ENCODE data around the gene MUC5B. TPM values are rescaled to one million over a fixed set of nuclear protein-coding genes. Genes with fewer than 3 reads are reported as not detected.
"Not testable (repeated sequence)": the region's sequence is repeated elsewhere in the genome, so short reads cannot be mapped to it uniquely, and the experiment has no call there.

The MUC5B gene
- total RNA-seq, 4 donors from 2014 or later, result 0.44 TPM; not detected in 3

DNA sequence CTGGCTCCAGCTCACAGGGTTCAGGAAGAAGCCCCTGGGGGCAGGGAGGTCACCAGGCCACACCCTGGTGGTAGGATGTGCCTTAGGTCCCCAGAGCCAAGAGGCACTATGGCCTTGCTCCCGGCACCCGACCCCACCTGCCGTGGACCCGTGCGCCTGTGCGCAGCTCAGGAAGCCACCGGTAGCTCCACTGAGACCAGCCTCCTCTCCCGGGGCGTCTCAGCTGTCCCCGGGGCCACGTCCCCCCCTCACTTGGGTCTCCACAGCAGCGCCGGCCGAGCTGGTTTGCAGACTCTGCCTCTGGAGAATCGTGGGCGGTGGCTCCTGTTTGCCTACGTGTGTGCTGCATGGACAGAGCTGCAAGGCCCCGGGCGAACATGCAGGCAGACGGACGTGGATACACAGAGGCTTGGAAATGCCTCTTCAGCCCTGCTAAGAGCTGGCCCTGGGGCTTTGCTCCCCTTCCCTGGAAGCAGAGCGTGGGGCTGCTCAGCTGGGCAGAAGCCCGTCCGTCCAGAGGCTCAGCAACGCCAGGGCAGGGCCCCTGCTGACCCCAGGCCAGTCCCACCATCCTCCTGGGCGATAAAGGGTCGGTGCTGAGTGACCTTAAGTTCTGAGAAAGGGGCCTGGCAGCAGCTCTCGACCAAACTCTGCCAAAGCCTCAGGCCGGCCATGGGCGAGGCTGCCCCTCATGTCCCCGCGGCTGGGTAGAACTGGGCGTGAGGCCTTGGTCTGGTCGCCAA is 15.3 kb upstream of the MUC5B start:
- no peak for DNase-seq (ENCODE audit: low spot score)
- ATAC-seq (ENCODE audit: low FRiP score), result no peak
- TF ChIP-seq, protein P1, sequence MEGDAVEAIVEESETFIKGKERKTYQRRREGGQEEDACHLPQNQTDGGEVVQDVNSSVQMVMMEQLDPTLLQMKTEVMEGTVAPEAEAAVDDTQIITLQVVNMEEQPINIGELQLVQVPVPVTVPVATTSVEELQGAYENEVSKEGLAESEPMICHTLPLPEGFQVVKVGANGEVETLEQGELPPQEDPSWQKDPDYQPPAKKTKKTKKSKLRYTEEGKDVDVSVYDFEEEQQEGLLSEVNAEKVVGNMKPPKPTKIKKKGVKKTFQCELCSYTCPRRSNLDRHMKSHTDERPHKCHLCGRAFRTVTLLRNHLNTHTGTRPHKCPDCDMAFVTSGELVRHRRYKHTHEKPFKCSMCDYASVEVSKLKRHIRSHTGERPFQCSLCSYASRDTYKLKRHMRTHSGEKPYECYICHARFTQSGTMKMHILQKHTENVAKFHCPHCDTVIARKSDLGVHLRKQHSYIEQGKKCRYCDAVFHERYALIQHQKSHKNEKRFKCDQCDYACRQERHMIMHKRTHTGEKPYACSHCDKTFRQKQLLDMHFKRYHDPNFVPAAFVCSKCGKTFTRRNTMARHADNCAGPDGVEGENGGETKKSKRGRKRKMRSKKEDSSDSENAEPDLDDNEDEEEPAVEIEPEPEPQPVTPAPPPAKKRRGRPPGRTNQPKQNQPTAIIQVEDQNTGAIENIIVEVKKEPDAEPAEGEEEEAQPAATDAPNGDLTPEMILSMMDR (IDR thresholded peaks at IDR 0.05), result no peak

DNA sequence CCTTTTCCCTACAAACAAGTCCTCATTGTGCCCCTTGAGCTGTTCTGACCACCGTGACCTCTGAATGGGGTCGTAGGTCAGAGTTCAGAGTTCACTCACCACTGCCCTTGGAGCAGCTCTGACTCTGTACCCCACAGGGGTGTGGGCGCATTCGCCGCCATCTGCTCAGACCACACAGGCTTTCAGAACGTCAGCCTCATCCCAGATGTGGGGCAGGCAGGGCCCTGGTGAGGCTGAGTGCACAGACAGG is 14.8 kb upstream of the MUC5B start:
- DNase-seq (ENCODE audit: low spot score), result no peak
- no peak for ATAC-seq (ENCODE audit: low FRiP score)
- TF ChIP-seq, protein P1 (IDR thresholded peaks at IDR 0.05), result no peak

DNA sequence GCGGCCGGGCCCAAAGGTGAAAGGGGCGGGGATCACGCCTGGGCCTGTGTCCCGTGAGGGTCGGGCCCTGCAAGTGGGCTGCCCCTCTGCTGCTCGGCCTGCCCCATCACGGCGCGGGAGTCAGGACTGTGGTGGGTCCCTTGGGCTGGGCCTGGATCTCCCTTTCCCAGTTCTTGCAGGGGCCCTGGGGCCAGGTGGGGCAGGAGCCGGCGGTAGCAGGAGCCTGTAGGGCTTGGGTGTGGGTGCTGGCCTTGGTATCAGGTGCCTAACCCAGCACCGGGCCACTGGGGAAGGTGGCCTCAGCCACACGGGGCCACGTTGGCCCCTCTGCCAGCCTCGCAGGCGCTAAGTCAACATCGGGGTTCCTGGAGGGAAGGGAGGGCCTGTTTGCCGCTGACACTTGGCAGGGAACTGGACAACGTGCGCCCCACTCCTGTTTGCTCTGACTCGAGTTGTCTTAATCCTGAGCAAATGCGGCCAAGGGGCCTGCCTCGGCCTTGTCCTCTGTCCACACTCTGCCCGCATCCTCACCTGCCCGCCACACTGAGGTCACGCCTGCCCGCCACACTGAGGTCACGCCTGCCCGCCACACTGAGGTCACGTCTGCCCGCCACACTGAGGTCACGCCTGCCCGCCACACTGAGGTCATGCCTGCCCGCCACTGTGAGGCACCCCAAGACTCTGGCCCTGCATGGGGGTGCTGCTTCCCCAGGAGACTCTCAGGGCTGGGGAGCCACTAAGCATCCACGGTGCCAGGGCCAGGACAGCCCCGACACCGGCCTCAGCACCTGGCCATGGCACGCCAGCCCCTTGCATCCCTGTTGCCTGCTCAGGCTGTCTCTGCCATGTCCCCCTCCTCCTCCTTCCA is 14.2 kb upstream of the MUC5B start:
- ATAC-seq (ENCODE audit: low FRiP score) (no peak), DNase-seq (ENCODE audit: low spot score) (no peak)
- TF ChIP-seq, protein P1 (IDR thresholded peaks at IDR 0.05), result no peak

DNA sequence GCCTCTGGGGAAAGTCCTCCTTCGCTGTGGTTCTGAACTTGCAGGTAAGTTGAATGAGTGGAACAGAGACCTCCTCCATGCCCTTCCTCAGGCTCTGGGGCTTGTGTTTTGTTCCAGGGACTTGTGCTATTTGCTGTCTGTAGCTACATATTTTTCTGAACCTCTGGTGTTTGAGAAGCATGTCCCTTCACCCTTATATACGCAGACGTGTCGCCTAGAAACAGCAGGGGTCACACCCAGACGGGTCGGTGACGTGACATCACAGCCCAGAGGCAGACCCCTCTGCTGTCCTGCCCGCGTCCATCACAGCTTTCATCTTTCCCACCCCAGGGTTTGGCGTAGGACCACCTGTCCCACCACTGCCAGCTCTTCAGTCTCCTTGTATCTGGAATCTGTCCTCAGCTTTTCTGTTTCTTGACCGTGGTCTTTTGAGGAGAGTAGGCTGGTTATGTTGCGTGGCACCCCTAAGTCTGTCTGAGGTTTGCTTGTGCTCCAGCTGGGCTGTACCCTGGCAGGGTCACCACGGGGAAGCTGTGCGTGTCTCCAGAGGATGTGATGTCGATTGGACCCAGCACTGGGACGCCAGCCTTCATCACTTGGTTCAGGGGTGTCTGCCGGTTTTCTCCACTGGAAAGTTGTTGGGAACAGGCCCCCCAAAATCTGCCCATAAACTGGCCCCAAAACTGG is 13.4 kb upstream of the MUC5B start:
- DNase-seq (ENCODE audit: low spot score), result no peak
- no peak for ATAC-seq (ENCODE audit: low FRiP score)
- TF ChIP-seq, protein P1 (IDR thresholded peaks at IDR 0.05), result no peak

DNA sequence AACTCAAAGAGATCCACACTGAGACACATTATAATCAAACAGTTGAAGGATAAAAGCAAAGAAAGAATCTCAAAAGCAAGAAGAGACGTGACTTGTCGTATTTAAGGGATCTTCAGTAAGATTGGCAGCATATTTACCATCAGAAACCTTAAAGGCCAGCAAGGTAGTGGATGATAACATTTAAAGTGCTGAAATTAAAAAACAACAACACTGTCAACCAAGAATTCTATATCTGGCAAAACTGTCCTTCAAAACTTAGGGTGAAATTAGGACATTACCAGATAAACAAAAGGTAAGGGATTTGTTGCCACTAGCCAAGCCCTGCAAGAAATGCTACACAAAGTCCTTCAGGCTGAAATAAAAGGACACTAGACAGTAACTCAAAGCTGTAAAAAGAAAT is 11.0 kb upstream of the MUC5B start:
- TF ChIP-seq, protein P1 (IDR thresholded peaks at IDR 0.05), result no peak
- ATAC-seq (ENCODE audit: low FRiP score) (no peak), DNase-seq (ENCODE audit: low spot score) (no peak)

DNA sequence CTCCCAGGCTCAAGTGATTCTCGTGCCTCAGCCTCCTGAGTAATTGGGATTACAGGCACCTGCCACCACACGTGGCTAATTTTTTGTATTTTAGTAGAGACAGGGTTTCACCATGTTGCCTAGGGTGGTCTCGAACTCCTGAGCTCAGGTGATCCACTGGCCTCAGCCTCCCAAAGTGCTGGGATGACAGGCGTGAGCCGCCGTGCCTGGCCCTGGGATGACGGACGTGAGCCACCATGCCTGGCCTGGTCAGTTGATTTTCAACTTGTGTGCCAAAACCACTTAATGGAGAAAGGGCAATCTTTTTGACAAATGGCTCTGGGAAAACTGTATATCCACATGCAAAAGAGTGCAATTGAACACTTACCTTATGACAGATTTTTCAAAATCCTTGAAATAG is 7.0 kb upstream of the MUC5B start:
- not testable (repeated sequence) for ATAC-seq (ENCODE audit: low FRiP score); DNase-seq (ENCODE audit: low spot score)

DNA sequence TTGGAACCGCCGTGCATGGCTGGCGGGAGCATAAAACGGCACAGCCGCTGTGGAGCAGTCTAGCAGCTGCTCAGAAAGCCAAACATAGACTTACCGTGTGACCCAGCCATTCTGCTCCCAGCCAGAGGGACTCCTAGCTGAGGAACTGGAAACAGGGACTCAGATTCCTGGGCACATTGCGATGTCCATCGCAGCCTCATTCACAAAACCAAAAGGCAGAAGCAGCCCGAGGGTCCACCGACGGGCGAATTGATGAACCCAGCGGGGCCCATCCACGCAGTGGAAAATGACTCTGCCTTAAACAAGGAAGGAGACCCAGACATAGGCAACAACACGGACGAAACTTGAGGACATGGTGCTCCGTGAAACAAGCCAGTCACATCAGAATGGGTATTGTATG is 5.7 kb upstream of the MUC5B start:
- DNase-seq (ENCODE audit: low spot score) (no peak), ATAC-seq (ENCODE audit: low FRiP score) (no peak)
- TF ChIP-seq, protein P1 (IDR thresholded peaks at IDR 0.05), result no peak
